ENCODE measurements around the gene GH1. TPM values are rescaled to one million over a fixed set of nuclear protein-coding genes. Genes with fewer than 3 reads are reported as not detected.

The GH1 gene
- total RNA-seq, 1 experiment from 2014 or later, result not detected

GRCh38 chr17:63939884-63940283 lies 21.2 kb upstream of the GH1 start:
- Histone ChIP-seq H3K36me3 (ENCODE audit: insufficient read depth, low read length, poor library complexity, severe bottlenecking) (no peaks in the 10 kb centered on the region), H3K27ac (ENCODE audit: low read depth, low read length, poor library complexity, severe bottlenecking) (no peak overlapping the region), H3K4me3 (ENCODE audit: low read depth, low read length, poor library complexity, severe bottlenecking) (no peak overlapping the region), H3K27me3 (replicated peaks; ENCODE audit: insufficient read depth, low read depth, low read length, poor library complexity) (no peaks in the 10 kb centered on the region), H3K4me1 (ENCODE audit: insufficient read depth, low read length, poor library complexity, severe bottlenecking) (no peaks in the 10 kb centered on the region), H3K9me3 (ENCODE audit: low read depth, low read length, poor library complexity, severe bottlenecking) (no peaks in the 10 kb centered on the region)
- ChIA-PET POLR2A (ENCODE audit: low non-redundant PET) (no interaction called here), CTCF (no interaction called here)
- TF ChIP-seq, protein P1, sequence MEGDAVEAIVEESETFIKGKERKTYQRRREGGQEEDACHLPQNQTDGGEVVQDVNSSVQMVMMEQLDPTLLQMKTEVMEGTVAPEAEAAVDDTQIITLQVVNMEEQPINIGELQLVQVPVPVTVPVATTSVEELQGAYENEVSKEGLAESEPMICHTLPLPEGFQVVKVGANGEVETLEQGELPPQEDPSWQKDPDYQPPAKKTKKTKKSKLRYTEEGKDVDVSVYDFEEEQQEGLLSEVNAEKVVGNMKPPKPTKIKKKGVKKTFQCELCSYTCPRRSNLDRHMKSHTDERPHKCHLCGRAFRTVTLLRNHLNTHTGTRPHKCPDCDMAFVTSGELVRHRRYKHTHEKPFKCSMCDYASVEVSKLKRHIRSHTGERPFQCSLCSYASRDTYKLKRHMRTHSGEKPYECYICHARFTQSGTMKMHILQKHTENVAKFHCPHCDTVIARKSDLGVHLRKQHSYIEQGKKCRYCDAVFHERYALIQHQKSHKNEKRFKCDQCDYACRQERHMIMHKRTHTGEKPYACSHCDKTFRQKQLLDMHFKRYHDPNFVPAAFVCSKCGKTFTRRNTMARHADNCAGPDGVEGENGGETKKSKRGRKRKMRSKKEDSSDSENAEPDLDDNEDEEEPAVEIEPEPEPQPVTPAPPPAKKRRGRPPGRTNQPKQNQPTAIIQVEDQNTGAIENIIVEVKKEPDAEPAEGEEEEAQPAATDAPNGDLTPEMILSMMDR (conservative IDR thresholded peaks at IDR 0.05; ENCODE audit: low read depth, low read length), result no peak
- TF ChIP-seq EZH2 (IDR thresholded peaks at IDR 0.05; ENCODE audit: borderline replicate concordance, low read depth, low read length, poor library complexity, severe bottlenecking), result no peak
- no TSS peak for BruUV-seq (replicated peaks)
- intact Hi-C loops (cut with micrococcal nuclease; ENCODE audit: unreplicated experiment), result no loop called here
- DNase-seq (ENCODE audit: low spot score), result no peak

GRCh38 chr17:63939401-63939800 lies 20.8 kb upstream of the GH1 start:
- no peaks in the 10 kb centered on the region for H3K4me1 ChIP-seq (ENCODE audit: insufficient read depth, low read length, poor library complexity, severe bottlenecking)
- no peak for DNase-seq (ENCODE audit: low spot score)
- no peak overlapping the region for H3K27ac ChIP-seq (ENCODE audit: low read depth, low read length, poor library complexity, severe bottlenecking)
- POLR2A ChIA-PET (ENCODE audit: low non-redundant PET), result no interaction called here
- no peaks in the 10 kb centered on the region for H3K36me3 ChIP-seq (ENCODE audit: insufficient read depth, low read length, poor library complexity, severe bottlenecking)
- BruUV-seq (replicated peaks), result no TSS peak
- CTCF ChIA-PET, result no interaction called here
- H3K4me3 ChIP-seq (ENCODE audit: low read depth, low read length, poor library complexity, severe bottlenecking), result no peak overlapping the region
- no peak for TF ChIP-seq EZH2 (IDR thresholded peaks at IDR 0.05; ENCODE audit: borderline replicate concordance, low read depth, low read length, poor library complexity, severe bottlenecking)
- TF ChIP-seq, protein P1 (conservative IDR thresholded peaks at IDR 0.05; ENCODE audit: low read depth, low read length), result no peak
- no peaks in the 10 kb centered on the region for H3K9me3 ChIP-seq (ENCODE audit: low read depth, low read length, poor library complexity, severe bottlenecking)
- H3K27me3 ChIP-seq (replicated peaks; ENCODE audit: insufficient read depth, low read depth, low read length, poor library complexity), result no peaks in the 10 kb centered on the region
- intact Hi-C loops (cut with micrococcal nuclease; ENCODE audit: unreplicated experiment), result no loop called here

DNA sequence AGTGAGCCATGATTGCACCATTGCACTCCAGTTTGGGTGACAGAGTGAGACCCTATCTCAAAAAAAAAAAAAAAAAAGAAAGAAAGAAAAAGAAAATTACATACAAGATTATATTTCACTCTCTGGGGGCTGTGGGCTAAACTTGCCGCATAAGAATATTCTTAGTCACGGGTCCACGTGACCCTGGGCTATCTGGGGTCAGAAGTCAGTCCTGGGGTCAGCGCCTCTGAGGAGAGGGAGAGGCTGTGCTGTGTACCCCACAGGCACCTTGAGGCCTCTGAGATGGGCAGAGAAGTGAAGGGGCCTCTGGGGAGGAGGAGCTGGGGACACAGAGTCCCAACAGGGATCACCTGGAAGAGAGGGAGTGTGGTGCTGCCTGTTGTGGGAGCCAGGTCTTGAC lies 19.3 kb upstream of the GH1 start:
- DNase-seq (ENCODE audit: low spot score), result no peak
- Histone ChIP-seq H3K4me1 (ENCODE audit: insufficient read depth, low read length, poor library complexity, severe bottlenecking) (no peaks in the 10 kb centered on the region), H3K27ac (ENCODE audit: low read depth, low read length, poor library complexity, severe bottlenecking) (no peak overlapping the region), H3K27me3 (replicated peaks; ENCODE audit: insufficient read depth, low read depth, low read length, poor library complexity) (no peaks in the 10 kb centered on the region), H3K36me3 (ENCODE audit: insufficient read depth, low read length, poor library complexity, severe bottlenecking) (no peaks in the 10 kb centered on the region), H3K4me3 (ENCODE audit: low read depth, low read length, poor library complexity, severe bottlenecking) (no peak overlapping the region), H3K9me3 (ENCODE audit: low read depth, low read length, poor library complexity, severe bottlenecking) (no peaks in the 10 kb centered on the region)
- no peak for TF ChIP-seq EZH2 (IDR thresholded peaks at IDR 0.05; ENCODE audit: borderline replicate concordance, low read depth, low read length, poor library complexity, severe bottlenecking)
- TF ChIP-seq, protein P1 (conservative IDR thresholded peaks at IDR 0.05; ENCODE audit: low read depth, low read length), result no peak
- CTCF ChIA-PET, result no interaction called here
- intact Hi-C loops (cut with micrococcal nuclease; ENCODE audit: unreplicated experiment), result no loop called here
- BruUV-seq (replicated peaks), result no TSS peak
- POLR2A ChIA-PET (ENCODE audit: low non-redundant PET), result no interaction called here
